ENCODE measurements around the gene POLR2A.
A peak's percentile ranks its signal among the peaks of the same experiment; 100 is the strongest.

- peak; percentile 56 for TF ChIP-seq CTCF (conservative IDR thresholded peaks at IDR 0.05; ENCODE audit: low read length)
- no peak for TF ChIP-seq EZH2phosphoT487 (IDR thresholded peaks at IDR 0.05; ENCODE audit: borderline replicate concordance)
Measured at GRCh38 chr17:7435676-7436555, 48.2 kb upstream of the POLR2A start.
